Uterus (tissue), 2 donors: ENCODE measurements around the gene SLC23A2.

Experiments
- CTCF ChIP-seq, 4 experiments: fragments of 200-600 bp in 2 of 4; fragments of 450-650 bp in 2 of 4; sonication (generic) in 2 of 4; IDR thresholded peaks; one replicate each; pipeline ENCODE4 v1.5.1; 2016 to 2019; ENCODE audit warnings: antibody characterized with exemption in 4 of 4, mild to moderate bottlenecking in 2 of 4, moderate library complexity in 1 of 4
- POLR2A ChIP-seq, 2 donors: fragments of 450-650 bp; IDR thresholded peaks; one replicate each; pipeline ENCODE4 v1.6.1; 2016; ENCODE audit warnings: antibody characterized with exemption in 2 of 2, mild to moderate bottlenecking in 1 of 2, moderate library complexity in 1 of 2

DNA sequence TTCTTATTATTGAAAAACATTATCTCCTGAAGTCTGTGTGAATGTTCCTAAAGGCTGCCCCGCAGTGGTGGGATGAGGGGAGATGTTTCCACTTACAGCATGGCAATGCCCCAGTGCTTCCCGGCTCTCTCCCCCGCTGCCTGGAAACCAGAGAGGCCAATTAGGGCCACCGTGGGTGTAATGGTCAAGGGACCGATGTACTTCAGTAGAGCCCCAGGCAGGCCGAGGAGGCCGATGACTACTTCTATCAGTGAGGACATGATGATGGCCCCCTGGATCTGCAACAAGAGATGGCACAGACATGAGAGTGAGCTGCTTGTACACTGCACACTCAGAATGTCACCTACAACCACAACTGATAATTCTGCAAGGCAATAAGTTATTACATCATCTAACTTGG, 117.8 kb downstream of the SLC23A2 start:
- TF ChIP-seq CTCF (IDR thresholded peaks at IDR 0.05) (no peak), POLR2A (IDR thresholded peaks at IDR 0.05) (no peak)
